ENCODE data around the gene IWS1.

DNA sequence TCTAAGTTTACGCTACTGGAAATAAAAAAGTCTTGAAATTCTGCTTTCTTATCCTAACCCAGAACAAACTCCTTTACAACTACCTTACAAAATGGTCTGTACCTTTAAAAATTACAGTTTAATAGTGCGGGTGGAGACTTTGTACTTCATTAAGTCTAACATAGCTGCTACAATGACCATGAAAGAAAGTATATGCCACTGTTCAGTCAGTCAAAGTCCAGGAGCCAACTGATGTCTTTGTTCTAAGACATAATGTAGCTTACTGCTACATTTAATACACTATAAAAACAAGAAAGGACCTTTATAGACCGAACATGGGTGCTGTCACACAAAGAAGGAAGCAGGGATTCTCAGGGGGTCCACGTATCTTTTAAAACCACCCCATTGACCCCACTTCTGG lies 36.0 kb downstream of the IWS1 start:
- TF ChIP-seq, protein P1, sequence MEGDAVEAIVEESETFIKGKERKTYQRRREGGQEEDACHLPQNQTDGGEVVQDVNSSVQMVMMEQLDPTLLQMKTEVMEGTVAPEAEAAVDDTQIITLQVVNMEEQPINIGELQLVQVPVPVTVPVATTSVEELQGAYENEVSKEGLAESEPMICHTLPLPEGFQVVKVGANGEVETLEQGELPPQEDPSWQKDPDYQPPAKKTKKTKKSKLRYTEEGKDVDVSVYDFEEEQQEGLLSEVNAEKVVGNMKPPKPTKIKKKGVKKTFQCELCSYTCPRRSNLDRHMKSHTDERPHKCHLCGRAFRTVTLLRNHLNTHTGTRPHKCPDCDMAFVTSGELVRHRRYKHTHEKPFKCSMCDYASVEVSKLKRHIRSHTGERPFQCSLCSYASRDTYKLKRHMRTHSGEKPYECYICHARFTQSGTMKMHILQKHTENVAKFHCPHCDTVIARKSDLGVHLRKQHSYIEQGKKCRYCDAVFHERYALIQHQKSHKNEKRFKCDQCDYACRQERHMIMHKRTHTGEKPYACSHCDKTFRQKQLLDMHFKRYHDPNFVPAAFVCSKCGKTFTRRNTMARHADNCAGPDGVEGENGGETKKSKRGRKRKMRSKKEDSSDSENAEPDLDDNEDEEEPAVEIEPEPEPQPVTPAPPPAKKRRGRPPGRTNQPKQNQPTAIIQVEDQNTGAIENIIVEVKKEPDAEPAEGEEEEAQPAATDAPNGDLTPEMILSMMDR (IDR thresholded peaks at IDR 0.05 in 2 of 3, conservative IDR thresholded peaks at IDR 0.05 in 1 of 3; ENCODE audit: control insufficient read depth in 2 of 3, extremely low read depth in 1 of 3, insufficient read depth in 1 of 3, low read depth in 3 of 3, low read length in 3 of 3), result no peak
- TF ChIP-seq, protein P2, sequence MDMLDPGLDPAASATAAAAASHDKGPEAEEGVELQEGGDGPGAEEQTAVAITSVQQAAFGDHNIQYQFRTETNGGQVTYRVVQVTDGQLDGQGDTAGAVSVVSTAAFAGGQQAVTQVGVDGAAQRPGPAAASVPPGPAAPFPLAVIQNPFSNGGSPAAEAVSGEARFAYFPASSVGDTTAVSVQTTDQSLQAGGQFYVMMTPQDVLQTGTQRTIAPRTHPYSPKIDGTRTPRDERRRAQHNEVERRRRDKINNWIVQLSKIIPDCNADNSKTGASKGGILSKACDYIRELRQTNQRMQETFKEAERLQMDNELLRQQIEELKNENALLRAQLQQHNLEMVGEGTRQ (IDR thresholded peaks at IDR 0.05; ENCODE audit: borderline replicate concordance, low read depth, low read length), result no peak
- no peak for TF ChIP-seq CBFB (IDR thresholded peaks at IDR 0.05; ENCODE audit: low read depth)
- TF ChIP-seq BRCA1 (IDR thresholded peaks at IDR 0.05; ENCODE audit: low read depth, low read length), result no peak
- TF ChIP-seq POLR2AphosphoS5 (IDR thresholded peaks at IDR 0.05; ENCODE audit: low read length), result no peak
- no peak for TF ChIP-seq BCL11A (IDR thresholded peaks at IDR 0.05; ENCODE audit: low read depth, low read length)
- TF ChIP-seq DPF2 (IDR thresholded peaks at IDR 0.05), result no peak
- TF ChIP-seq SRF (IDR thresholded peaks at IDR 0.05; ENCODE audit: low read depth in 2 of 2, low read length in 2 of 2), result no peak
- TF ChIP-seq POLR2A (IDR thresholded peaks at IDR 0.05; ENCODE audit: low read depth, low read length), result no peak
- no peak for TF ChIP-seq SUZ12 (IDR thresholded peaks at IDR 0.05; ENCODE audit: unreplicated experiment)
- no peak for TF ChIP-seq ESRRA (IDR thresholded peaks at IDR 0.05; ENCODE audit: low read length)
- TF ChIP-seq, protein P3, sequence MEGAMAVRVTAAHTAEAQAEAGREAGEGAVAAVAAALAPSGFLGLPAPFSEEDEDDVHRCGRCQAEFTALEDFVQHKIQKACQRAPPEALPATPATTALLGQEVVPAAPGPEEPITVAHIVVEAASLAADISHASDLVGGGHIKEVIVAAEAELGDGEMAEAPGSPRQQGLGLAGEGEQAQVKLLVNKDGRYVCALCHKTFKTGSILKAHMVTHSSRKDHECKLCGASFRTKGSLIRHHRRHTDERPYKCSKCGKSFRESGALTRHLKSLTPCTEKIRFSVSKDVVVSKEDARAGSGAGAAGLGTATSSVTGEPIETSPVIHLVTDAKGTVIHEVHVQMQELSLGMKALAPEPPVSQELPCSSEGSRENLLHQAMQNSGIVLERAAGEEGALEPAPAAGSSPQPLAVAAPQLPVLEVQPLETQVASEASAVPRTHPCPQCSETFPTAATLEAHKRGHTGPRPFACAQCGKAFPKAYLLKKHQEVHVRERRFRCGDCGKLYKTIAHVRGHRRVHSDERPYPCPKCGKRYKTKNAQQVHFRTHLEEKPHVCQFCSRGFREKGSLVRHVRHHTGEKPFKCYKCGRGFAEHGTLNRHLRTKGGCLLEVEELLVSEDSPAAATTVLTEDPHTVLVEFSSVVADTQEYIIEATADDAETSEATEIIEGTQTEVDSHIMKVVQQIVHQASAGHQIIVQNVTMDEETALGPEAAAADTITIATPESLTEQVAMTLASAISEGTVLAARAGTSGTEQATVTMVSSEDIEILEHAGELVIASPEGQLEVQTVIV (IDR thresholded peaks at IDR 0.05; ENCODE audit: borderline replicate concordance, partially characterized antibody), result no peak
- TF ChIP-seq CEBPB (IDR thresholded peaks at IDR 0.05; ENCODE audit: borderline replicate concordance in 1 of 2, low read depth in 2 of 2, low read length in 2 of 2), result no peak

Data from GM12878 (cell line).